RPMI8226 (cell line): ENCODE data around the gene KLF3.
A peak's percentile ranks its signal among the peaks of the same experiment; 100 is the strongest.

Source experiments
- DNase-seq: peaks from one replicate; pipeline ENCODE4 v3.0.0-alpha.2; 2015

Gene KLF3

GRCh38 chr4:38675146-38676121 is 11.4 kb downstream of the KLF3 start:
- peak; percentile 80 for DNase-seq

DNA sequence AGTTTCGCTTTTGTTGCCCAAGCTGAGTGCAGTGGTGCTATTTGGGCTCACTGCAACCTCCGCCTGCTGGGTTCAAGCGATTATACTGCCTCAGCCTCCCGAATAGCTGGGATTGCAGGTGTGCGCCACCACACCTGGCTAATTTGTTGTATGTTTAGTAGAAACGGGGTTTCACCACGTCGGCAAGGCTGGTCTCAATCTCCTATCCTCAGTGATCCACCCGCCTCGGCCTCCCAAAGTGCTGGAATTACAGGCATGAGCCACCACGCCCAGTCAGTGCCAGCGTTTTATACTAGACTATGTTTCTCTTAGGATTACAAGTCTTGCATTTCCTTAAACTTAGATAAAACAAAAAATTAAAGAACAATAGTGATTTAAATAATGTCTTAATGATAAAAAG is 13.0 kb downstream of the KLF3 start:
- no peak for DNase-seq

DNA sequence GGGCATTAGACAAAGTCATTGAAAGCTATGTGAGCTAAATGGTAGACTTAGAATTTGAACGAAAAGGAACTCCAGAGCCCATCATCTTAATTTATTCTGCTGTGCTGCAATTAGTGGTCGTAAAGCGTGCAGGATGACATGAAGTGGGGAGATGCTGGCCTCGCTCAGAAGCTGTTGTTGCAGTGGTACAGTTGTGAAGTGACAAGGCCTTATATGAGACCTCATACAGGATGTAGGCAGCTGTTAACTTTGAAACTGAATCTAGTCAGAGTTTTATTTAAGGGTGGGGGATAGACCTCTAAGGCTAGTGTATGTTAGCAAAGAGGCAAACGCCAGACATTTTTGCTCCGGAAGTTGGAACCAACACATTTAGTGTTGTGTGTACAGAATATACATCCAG is 13.4 kb downstream of the KLF3 start:
- no peak for DNase-seq

DNA sequence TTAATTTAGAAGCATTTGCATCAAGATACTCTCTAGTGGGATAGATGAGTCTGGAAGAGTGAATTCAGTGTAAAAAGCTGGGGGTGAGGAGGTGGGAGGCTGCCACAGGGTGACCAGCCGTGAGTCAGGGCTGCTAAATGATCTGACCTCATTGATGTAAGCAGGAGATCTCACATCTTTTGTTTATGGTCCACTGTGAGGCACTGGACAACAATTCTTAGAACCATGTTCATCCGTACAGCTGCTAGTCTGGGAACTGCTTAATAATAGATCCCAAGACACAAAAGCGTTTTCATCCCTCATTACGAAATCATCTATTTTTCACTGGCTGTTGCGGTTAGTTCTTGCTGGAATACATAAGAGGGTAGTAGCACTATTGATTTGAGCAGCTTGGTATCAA is 14.1 kb downstream of the KLF3 start:
- no peak for DNase-seq

DNA sequence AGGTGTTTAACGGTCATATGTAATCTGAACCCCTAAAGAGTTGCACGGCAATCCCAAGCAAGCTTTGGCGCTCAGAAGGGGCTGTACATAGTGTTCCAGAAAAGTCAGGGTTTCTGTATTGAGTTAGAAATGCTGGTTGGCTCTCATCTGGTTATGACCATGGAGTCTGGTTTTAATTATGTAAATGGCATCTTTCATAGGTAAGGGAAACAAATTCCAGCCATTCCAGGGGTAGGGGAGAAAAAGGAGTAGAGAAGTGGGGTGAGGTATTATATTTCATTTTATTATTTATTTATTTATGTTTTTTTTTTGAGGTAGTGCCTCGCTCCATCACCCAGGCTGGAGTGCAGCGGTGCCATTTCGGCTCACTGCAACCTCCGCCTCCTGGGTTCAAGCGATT is 15.9 kb downstream of the KLF3 start:
- no peak for DNase-seq

DNA sequence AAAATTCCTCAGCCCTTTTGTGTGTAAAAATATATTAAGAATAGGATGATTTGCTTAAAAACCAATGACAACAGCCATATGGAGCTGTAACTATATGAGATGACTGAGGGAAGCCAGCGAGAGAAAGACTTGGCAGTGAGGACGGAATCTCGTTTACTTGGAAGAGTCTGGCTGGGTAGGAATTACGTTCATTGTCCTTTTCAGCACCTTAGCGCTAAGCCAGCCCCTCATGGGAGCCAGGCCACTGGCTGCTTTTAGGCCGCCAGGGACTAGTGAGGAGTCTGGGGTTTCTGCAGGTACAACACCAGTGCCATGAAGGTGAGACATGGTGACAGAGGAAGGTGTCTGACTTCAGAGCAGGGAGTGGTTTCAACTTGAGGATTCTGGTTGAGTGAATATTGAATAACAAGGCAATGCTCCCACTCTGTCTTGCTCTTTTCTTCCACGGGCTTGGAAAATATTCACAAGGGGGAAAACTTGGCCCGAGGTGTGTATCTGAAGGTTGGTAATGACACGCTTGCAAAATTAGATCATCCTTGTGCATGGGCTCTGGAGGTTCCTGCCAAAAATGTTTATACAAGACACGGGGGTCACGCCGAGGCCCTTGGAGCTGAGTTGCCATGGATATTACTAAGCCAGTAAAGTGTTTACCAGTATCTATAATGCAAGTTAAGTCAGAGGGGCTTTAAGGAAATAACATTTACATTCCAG is 17.4 kb downstream of the KLF3 start:
- no peak for DNase-seq

DNA sequence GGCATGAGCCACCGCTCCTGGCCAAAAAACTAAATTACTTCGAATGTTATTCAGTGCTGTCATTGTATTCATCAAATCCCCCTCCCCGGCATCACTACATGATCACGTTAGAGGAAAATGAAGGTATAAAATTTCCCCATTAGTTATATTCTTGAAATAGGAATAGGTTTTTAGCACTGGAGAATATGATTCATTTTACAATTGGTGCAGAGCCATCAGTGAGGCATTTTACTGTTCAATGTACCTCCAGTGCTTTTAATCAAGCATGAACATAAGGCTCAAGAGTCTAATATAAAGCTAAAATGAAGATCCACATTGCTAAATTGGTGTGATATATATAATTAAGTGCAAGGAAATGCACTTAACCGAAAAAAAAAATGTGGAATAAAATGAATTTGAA is 18.3 kb downstream of the KLF3 start:
- no peak for DNase-seq

DNA sequence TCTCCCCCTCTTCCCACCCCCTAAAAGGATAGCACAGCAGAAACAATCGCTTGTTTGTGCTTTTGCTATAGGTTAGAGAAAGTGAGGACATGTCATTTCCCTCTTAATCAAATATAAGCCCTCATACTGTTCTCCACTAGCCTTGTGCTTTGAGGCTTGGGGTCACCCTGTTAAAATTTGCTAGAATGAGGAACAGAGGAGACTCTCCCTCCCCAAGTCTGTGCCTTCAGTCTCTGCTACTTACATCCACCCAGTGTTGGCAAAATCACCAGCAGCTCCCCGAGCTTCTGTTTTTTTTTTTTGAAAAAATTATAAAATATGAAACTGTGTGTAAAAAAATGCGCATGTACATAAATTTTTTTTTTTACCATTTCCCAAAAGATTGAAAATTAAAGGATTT is 19.3 kb downstream of the KLF3 start:
- no peak for DNase-seq

- no peak for DNase-seq
These were observed 20.3 kb downstream of the KLF3 start for GRCh38 chr4:38684271-38684670.

DNA sequence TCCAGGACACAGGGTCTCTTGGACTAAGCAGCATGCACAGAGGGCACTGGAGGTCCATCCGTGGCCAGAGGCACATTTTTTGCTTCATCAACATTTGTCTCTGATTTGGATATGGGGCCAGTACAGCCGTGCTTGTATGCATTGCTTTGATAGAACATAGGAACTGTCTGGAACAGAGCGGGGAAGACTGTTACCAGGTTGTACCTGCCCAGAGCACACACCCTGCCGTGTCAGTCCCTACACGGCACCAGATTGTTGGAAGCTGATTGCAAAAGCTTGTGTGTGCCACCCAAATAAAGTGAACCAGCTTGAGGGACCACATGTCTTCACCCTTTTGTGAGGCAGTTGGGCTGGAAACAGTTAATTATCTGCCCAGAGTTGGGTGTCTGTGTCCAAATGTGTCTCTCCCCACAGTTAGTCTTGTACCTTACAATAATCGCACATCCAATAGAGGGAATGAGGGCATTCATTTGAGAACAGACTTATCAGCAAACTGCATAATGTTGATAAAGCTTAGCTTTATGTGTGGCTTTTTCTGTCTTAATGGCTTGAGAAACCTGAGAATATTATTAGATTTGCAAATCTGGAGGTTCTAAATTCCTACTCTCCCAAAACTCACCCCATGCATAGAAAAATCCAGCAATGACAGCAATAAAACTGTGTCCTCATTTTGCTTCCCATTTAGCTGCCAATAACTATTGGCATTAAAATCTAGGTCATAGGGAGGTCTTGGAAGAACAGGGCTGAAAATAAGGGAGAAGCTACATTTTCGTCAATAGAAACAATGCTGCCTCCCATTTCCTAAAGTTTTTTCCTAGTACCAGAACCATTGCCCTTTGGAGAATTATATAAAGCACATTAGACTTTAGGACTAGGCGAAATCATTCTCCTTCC is 21.2 kb downstream of the KLF3 start:
- DNase-seq, result no peak

GRCh38 chr4:38686682-38687081 is 22.7 kb downstream of the KLF3 start:
- no peak for DNase-seq

- no peak for DNase-seq
These were observed 23.6 kb downstream of the KLF3 start for GRCh38 chr4:38687571-38688011.

DNA sequence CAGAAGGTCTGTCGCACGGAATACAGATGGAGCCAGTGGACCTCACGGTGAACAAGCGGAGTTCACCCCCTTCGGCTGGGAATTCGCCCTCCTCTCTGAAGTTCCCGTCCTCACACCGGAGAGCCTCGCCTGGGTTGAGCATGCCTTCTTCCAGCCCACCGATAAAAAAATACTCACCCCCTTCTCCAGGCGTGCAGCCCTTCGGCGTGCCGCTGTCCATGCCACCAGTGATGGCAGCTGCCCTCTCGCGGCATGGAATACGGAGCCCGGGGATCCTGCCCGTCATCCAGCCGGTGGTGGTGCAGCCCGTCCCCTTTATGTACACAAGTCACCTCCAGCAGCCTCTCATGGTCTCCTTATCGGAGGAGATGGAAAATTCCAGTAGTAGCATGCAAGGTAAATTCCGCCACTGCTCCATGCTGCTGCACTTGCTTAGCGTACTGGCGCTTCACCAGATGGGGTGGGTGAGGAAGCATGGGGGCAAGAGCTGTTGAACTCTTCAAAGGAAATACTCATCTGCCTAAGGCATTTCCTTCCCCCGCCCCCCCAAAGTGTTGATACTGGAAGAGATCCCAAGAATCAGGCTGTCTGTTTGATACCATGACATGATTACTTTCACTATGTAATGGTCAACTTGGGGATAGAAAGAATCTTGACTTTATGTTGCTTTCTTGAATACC is 24.8 kb downstream of the KLF3 start:
- DNase-seq, result no peak

DNA sequence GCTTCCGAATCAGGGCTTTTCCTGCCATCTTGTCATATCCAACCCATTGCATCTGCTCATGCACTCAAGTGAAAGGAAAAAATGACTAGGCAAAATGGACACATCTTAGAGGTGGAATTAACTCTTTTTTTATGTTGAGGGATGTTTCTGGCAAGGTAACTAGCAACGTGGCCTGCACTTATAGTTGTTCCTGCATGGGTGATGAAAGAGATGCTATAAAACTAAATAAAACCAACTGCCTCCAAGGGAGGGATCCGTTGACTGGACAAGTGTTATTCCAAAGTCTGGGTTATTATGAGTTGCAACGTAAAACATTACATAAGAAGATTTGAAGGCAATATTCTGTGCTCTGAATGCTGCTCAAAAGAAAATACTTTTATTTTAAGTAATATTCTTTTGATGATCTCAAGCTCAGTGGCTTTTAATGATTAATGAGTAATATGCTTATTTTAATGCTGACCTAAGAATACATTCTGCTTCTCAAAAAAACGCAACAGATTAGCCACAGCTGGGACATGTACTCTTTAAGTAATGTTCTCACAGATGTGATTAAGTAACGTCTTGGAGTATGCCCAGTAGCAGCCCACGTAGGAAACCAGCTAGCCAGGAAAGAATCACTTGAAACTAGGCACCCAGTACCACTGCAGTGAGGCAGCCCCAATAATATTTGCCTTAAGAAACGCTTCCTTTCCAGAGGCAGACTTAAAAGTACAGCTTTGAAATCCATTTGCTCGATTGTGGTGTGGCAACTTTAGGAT is 27.4 kb downstream of the KLF3 start:
- DNase-seq, result no peak

DNA sequence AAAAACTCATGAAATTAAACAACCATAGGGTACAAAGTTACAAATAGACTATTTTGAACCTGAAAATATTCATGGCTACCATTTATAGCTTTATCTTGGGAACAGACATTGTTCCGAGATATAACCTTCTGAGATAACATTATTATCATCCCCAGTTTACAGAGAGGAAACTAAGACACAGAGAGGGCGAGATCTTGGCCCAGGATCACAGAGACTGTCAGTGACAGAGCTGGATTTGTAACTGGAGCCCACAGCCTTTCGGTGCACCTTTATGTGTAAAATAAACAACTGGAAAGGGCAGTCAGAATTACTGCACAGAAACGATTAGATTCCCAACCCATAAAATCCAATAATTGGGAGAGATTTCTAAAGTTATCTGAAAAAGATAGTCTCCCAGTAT is 28.4 kb downstream of the KLF3 start:
- no peak for DNase-seq

DNA sequence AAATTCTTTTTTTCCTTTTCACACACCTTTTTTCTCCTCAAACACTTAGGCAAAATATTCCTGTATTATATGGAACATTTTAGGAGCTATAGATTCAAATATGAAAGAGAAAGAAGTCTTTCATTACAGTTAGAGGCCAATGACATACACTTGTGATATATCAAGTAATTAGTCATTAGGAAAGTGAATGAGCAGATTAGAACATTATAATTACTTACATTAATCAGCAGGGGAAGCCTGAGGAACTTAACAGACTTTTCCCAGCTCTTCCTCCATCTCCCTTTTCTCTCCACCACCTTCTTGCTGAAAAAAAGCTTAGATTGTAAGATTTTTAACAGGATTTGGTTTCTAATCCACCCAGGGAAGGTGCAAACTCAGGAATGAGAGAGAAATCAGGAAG is 29.6 kb downstream of the KLF3 start:
- DNase-seq, result no peak

GRCh38 chr4:38694330-38694729 is 30.3 kb downstream of the KLF3 start:
- no peak for DNase-seq

GRCh38 chr4:38695809-38696208 is 31.8 kb downstream of the KLF3 start:
- DNase-seq, result no peak

- DNase-seq, result no peak
These were observed 32.7 kb downstream of the KLF3 start for GRCh38 chr4:38696697-38697096.

DNA sequence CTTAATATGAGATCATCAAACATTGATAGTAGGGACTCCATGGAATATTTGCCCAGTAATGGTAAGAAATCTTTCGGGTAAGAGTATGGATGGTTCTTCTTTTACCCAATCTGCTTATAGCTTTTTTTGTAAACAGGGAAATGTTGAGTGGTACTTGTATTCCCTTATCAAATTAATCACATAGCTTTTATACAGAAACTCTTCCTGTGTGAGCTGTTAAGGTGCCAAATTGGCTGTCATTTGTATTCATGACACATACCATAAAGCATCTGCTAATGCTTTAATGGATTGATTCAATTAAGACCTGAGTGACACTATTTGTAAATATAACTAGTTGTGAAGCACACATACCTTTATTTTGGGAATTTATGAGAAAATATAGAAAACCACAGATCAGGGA is 34.2 kb downstream of the KLF3 start:
- no peak for DNase-seq

DNA sequence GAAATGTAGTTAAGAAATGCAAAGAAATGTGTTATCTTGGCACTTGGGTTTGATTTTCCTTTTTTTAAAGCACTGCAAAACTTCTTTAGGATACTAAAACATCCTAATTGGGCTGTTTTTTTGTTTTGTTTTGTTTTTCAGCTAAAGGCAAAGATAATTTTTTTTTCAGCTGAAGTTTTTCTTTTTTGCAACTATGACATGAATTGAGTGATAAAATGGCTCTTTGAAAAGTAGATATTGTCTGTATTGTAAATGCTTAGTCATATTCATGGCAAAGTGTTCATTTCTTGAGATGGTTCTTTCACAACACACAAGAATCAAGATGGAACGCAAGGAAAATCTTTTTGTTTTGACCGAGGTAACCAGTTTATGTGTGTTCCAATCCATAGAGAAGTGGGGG is 35.1 kb downstream of the KLF3 start:
- DNase-seq, result no peak

DNA sequence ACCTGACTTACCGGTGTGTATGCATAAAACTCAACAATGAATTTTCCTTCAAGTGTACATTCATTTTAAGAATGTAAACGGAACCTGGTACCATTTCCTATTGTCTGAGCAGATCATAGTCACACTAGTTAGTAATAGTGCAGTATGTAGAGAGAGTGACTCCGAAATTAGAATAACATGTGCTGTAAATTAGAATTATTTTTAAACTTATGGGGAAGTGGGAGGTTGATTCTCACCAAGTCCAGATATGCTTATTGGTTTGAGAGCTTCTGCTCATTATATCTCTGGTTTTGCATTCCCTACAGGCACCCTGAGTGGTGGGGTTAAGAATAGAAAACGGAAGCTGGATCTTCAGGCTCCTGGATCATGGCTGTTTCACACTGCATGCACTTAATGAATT is 39.6 kb downstream of the KLF3 start:
- DNase-seq, result no peak
